Heart right ventricle (tissue), 16 donors: ENCODE data around the gene SHB. TPM values are rescaled to one million over a fixed set of nuclear protein-coding genes. Genes with fewer than 3 reads are reported as not detected.

ENCODE experiments used
- ATAC-seq, 8 donors: fragments of 200-7000 bp; cut with Tn5 transposase; one replicate each; pipeline ENCODE4 v1.9.1; 2020; ENCODE audit warnings: mild to moderate bottlenecking in 8 of 8, moderate library complexity in 8 of 8, moderate number of reproducible peaks in 1 of 8
- DNase-seq, 2 donors: peaks; one replicate each; pipeline ENCODE4 v3.0.0-alpha.2; 2020
- H3K27ac ChIP-seq, 10 donors: fragments of 200-600 bp; sonication (generic) in 2 of 10; one replicate each; pipeline versions ENCODE4 v1.5.0 to v1.8.0; 2020 to 2022; ENCODE audit warnings: mild to moderate bottlenecking in 3 of 10
- H3K27me3 ChIP-seq, 7 donors: fragments of 200-600 bp; one replicate each; pipeline ENCODE4 v1.8.0; 2021 to 2022; ENCODE audit warnings: mild to moderate bottlenecking in 2 of 7
- H3K36me3 ChIP-seq, 9 donors: fragments of 200-600 bp; sonication (generic) in 1 of 9; one replicate each; pipeline versions ENCODE4 v1.5.0 to v1.8.0; 2020 to 2022; ENCODE audit warnings: mild to moderate bottlenecking in 2 of 9
- H3K4me1 ChIP-seq, 9 donors: fragments of 200-600 bp; sonication (generic) in 1 of 9; one replicate each; pipeline versions ENCODE4 v1.5.0 to v1.8.0; 2020 to 2022; ENCODE audit warnings: mild to moderate bottlenecking in 4 of 9
- H3K4me3 ChIP-seq, 10 donors: fragments of 200-600 bp; sonication (generic) in 2 of 10; one replicate each; pipeline versions ENCODE4 v1.5.0 to v1.8.0; 2020 to 2022; ENCODE audit warnings: mild to moderate bottlenecking in 7 of 10, moderate library complexity in 2 of 10
- H3K9me3 ChIP-seq, 11 donors: fragments of 200-600 bp in 10 of 11; sonication (generic) in 2 of 11; one replicate each; pipeline versions ENCODE4 v1.5.0 to v1.8.0; 2013 to 2022; ENCODE audit warnings: mild to moderate bottlenecking in 2 of 11, control low read depth in 1 of 11, moderate library complexity in 1 of 11
- WGBS, 2 donors: extraction: QIAGEN DNeasy Blood & Tissue Kit; methylation state at CpG; one replicate each; pipeline ENCODE4 v1.1.7; 2013; ENCODE audit warnings: inconsistent platforms in 1 of 2; 5-methylcytosine and 5-hydroxymethylcytosine counted together
- intact Hi-C, 10 donors: fragments of 100-400 bp; cut with DNase I; formaldehyde crosslinking; loops; one replicate each; pipeline versions ENCODE4 v1.11.1 to v1.14.2; 2022
- polyA plus RNA-seq, 2 donors: library from polyadenylated mRNA; stranded (reverse); fragments of 200-250 nt; gene quantifications; one replicate each; pipeline ENCODE4 v1.2.3, GENCODE V29; 2013
- total RNA-seq, 10 donors: library from RNA; stranded (reverse); fragmentation: NEBNext Ultra II Directional in 3 of 10; extraction: Animal tissue kit (Norgen Biotek cat#: 25700) in 3 of 10; gene quantifications; one replicate each; pipeline versions ENCODE4 v1.2.1 to v1.2.4, GENCODE V29; 2021 to 2023
- TF ChIP-seq, protein P1 (sequence below), 9 donors: fragments of 200-600 bp; sonication (generic) in 2 of 9; IDR thresholded peaks; one replicate each; pipeline versions ENCODE4 v1.5.0 to v1.8.0; 2021 to 2022; ENCODE audit warnings: antibody characterized with exemption in 9 of 9, mild to moderate bottlenecking in 5 of 9, moderate library complexity in 1 of 9
- donor health status: Arrhythmogenic right ventricular cardiomyopathy.
- donor health status: ischemic (EF 13 %, LVEDD 7.1; RV severe dilation, severe dysfunction).
- donor health status: healthy with polysubstance abuse.
- donor health status: DM: no; HTN: yes; CAD: no.
- donor health status: DM: no; HTN: no; CAD: no.
- donor health status: ischemic (EF 25% LVEDD 6.9; RV normal size, moderate dysfunction).
- donor health status: ischemic (EF 25% LVEDD 5.7; RV mildly dilated, moderate dysfunction).
- donor health status: healthy.
- donor health status: DM: yes; HTN: yes; CAD: no.
- donor health status: Ischemic cardiomyopathy.
- donor health status: ischemic (EF 35%, LVEDD 5.7; RV mildly dilated, moderate dysfunction).
- donor health status: nonischemic (EF 11% LVEDD 7.7; RV severe dilation, severe dysfunction).
- donor health status: DM: yes; HTN: yes; CAD: no.
- donor health status: PGD.
- donor health status: ischemic (EF 29% LVEDD 5.4; RV normal size, mild dysfunction).
- donor health status: nonischemic (EF 23%, LVEDD 6.1; RV moderate dilation, normal function).

Gene SHB
- total and polyA plus RNA-seq, 12 donors = 5.7 to 26.6 (median 18.0) TPM

- DNase-seq (no peak), ATAC-seq (peak in 3 of 8 donors; percentile 4 to 45 (median 30))
- Histone ChIP-seq H3K27me3 (no peaks in the 10 kb centered on the region), H3K4me3 (no peak overlapping the region), H3K4me1 (peaks cover 32 to 98% (median 75%) of the 10 kb centered on the region in 9 donors), H3K9me3 (no peaks in the 10 kb centered on the region), H3K27ac (peak overlapping the region in 5 of 10 donors; percentile 43 to 82 (median 73)), H3K36me3 (no peaks in the 10 kb centered on the region)
- intact Hi-C loops = no loop called here
- WGBS, 2 donors = 48 to 51% methylated on average over 9 of the region's 9 CpGs
- TF ChIP-seq, protein P1, sequence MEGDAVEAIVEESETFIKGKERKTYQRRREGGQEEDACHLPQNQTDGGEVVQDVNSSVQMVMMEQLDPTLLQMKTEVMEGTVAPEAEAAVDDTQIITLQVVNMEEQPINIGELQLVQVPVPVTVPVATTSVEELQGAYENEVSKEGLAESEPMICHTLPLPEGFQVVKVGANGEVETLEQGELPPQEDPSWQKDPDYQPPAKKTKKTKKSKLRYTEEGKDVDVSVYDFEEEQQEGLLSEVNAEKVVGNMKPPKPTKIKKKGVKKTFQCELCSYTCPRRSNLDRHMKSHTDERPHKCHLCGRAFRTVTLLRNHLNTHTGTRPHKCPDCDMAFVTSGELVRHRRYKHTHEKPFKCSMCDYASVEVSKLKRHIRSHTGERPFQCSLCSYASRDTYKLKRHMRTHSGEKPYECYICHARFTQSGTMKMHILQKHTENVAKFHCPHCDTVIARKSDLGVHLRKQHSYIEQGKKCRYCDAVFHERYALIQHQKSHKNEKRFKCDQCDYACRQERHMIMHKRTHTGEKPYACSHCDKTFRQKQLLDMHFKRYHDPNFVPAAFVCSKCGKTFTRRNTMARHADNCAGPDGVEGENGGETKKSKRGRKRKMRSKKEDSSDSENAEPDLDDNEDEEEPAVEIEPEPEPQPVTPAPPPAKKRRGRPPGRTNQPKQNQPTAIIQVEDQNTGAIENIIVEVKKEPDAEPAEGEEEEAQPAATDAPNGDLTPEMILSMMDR (IDR thresholded peaks at IDR 0.05) = no peak
Observed at GRCh38 chr9:38043931-38044623, 24.9 kb downstream of the SHB start.

DNA sequence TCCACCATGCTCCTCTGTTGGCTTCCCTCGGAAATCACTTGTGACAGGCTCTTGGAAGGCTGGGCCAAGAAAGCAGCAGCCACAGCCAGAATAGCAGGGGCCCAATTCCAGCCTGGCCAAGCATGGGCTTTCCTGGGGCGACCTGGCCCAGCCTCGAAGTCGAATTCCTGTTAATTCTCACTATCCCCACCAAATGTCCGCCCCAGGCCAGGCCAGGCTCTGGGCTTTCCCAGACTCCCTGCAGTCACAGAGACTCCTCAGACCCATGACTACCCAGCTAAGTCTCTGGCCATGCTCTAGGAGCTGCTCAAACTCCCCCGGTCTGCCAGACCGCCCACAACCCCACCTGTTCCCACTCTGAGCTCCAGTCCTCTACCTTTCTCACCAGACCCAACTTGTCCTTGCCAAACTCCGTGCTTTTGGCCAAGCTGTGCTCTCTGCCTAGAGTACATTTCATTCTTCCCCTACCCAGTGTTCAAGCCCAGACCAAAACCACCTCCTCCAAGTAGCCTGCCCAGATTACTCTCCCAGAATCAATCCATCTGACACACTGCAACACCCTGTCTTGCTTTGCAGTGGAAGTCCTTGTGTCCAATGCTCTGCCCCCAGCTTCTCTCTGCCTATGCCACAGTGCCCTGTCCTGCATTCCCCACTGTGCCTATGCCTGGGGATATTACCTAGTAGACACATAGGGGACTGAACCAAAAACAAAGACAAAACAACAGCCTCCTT, 26.2 kb downstream of the SHB start:
- ATAC-seq = peak in 3 of 8 donors; percentile 11 to 23 (median 18)
- DNase-seq = no peak
- peaks cover 40 to 98% (median 75%) of the 10 kb centered on the region in 9 donors for H3K4me1 ChIP-seq
- TF ChIP-seq, protein P1 (IDR thresholded peaks at IDR 0.05) = no peak
- H3K27me3 ChIP-seq = no peaks in the 10 kb centered on the region
- WGBS, 2 donors = 56 to 65% methylated on average over 8 of the region's 8 CpGs
- no peak overlapping the region for H3K4me3 ChIP-seq
- intact Hi-C loops = no loop called here
- H3K36me3 ChIP-seq = no peaks in the 10 kb centered on the region
- H3K27ac ChIP-seq = peak overlapping the region; percentile 5 to 82 (median 60)
- no peaks in the 10 kb centered on the region for H3K9me3 ChIP-seq

GRCh38 chr9:38041564-38042243, 27.3 kb downstream of the SHB start:
- H3K4me3 ChIP-seq = no peak overlapping the region

More at GRCh38 chr9:38041564-38042243, 27.3 kb downstream of the SHB start:
- H3K9me3 ChIP-seq = no peaks in the 10 kb centered on the region
- TF ChIP-seq, protein P1 (IDR thresholded peaks at IDR 0.05) = peak in 1 of 9 donors; percentile 6
- peak overlapping the region; percentile 5 to 82 (median 60) for H3K27ac ChIP-seq
- ATAC-seq (peak in 6 of 8 donors; percentile 25 to 46 (median 32)), DNase-seq (no peak)
- no peaks in the 10 kb centered on the region for H3K27me3 ChIP-seq
- intact Hi-C loops = no loop called here
- WGBS, 2 donors = 45 to 66% methylated on average over 21 of the region's 21 CpGs
- peaks cover 40 to 98% (median 75%) of the 10 kb centered on the region in 9 donors for H3K4me1 ChIP-seq
- no peaks in the 10 kb centered on the region for H3K36me3 ChIP-seq
